GM12872 (cell line): ENCODE data around the gene DPM1.

Experiments
- TF ChIP-seq, protein P1 (sequence below): IDR thresholded peaks from 3 replicates; pipeline ENCODE4 v1.5.1; 2011; ENCODE audit warnings: low read depth, mild to moderate bottlenecking, low read length, moderate library complexity; ENCODE audit not compliant: insufficient read depth

Gene DPM1

GRCh38 chr20:50999355-50999754, 41.0 kb upstream of the DPM1 start:
- TF ChIP-seq, protein P1, sequence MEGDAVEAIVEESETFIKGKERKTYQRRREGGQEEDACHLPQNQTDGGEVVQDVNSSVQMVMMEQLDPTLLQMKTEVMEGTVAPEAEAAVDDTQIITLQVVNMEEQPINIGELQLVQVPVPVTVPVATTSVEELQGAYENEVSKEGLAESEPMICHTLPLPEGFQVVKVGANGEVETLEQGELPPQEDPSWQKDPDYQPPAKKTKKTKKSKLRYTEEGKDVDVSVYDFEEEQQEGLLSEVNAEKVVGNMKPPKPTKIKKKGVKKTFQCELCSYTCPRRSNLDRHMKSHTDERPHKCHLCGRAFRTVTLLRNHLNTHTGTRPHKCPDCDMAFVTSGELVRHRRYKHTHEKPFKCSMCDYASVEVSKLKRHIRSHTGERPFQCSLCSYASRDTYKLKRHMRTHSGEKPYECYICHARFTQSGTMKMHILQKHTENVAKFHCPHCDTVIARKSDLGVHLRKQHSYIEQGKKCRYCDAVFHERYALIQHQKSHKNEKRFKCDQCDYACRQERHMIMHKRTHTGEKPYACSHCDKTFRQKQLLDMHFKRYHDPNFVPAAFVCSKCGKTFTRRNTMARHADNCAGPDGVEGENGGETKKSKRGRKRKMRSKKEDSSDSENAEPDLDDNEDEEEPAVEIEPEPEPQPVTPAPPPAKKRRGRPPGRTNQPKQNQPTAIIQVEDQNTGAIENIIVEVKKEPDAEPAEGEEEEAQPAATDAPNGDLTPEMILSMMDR: no peak

DNA sequence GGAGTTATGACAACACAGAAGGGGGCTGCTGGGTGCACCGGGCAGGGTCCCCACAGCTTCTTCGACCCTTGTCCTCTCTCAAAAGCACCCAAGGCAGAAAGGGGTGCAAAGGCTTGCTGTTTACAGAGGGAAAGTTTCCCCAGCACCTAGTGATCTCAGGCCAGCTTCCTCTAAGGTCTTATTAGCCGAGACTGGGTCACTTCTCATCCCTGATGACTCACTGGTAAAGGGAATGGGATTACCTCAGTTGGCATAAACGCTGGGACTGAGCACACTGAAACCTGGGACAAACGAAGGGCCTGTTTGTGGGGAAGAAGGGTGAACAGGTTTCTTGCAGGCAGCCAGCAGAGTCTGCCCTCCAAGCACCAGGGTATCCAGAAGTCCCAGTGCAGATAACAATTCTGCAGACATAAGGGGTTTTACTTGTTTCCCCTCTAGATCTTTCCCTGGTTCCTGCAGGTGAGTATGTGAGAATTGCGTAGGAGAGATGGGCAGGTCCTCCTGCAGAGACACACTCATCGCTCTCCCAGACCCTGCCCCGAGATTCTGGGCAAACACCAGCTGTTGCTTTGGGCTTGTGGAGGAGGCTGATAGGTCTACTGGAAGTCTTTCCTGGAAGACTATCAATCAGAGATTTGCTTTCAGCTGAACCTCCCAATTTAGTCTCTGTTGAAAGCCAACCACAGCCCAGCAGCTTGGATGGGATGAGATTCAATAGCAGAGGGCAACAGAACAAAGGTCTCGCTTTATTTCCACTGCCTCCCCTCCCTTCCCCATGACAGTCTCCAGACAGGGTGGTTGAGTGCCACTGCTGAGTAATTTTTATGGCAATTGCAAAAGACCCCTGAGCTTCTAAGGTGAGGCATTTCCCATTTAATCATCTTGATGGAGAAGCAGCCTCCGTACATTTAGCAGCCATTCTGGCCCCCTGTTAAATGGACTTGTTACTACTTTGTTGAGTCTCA, 38.9 kb upstream of the DPM1 start:
- TF ChIP-seq, protein P1: no peak

DNA sequence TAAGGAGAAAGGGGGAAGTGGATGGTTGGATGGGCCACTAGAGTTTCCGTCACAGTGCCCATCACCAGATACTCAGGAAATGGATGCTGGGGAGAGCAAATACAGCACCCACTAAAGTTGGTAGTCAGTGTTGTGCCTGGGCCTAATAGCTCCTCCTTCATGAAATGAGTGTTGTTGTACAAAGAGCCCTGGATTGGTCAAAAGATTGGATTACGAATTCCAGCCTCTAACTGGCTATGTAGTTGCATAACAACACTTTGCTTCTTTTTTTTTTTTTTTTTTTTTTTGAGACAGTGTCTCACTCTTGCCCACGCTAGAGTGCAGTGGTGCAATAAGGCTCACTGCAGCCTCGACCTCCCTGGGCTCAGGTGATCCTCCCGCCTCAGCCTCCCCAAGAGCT, 37.2 kb upstream of the DPM1 start:
- TF ChIP-seq, protein P1: no peak

GRCh38 chr20:50993876-50994275, 35.5 kb upstream of the DPM1 start:
- TF ChIP-seq, protein P1: no peak

- TF ChIP-seq, protein P1: peak; percentile 73
Observed at GRCh38 chr20:50992733-50993457, 34.6 kb upstream of the DPM1 start.

DNA sequence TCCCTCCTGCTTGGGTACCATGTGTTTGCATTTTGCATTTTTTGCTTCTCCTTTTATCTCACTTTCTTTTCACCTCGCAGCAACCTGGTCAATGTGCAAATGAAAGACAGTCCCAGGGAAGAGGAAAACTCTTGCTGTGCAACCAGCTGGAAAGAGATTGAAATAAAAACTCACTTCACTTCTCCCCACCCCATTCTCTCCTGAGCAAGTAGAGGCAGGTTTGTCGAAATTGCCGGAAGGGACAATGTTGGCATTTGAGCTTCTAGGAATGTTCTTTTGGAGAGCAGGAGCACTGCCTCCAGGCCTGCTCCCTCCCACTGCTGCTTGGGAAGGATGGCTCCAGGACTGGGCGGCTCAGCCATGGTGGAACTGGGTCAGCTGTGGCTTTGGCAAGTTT, 34.0 kb upstream of the DPM1 start:
- TF ChIP-seq, protein P1: no peak

GRCh38 chr20:50991076-50991475, 32.7 kb upstream of the DPM1 start:
- TF ChIP-seq, protein P1: no peak
